ENCODE results near the gene PIK3R1.

DNA sequence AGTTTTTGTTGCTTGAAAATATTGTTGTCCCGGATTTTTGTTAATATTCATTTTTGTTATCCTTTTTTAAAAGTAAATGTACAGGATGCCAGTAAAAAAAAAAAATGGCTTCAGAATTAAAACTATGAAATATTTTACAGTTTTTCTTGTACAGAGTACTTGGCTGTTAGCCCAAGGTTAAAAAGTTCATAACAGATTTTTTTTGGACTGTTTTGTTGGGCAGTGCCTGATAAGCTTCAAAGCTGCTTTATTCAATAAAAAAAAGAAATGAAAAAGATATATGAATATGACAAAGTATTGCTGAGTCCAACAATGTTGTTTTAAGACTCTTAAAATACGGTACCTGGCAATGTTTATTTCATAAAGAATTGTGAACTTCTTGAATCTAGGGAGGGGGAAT is 82.9 kb downstream of the PIK3R1 start:
- TF ChIP-seq, protein P1, sequence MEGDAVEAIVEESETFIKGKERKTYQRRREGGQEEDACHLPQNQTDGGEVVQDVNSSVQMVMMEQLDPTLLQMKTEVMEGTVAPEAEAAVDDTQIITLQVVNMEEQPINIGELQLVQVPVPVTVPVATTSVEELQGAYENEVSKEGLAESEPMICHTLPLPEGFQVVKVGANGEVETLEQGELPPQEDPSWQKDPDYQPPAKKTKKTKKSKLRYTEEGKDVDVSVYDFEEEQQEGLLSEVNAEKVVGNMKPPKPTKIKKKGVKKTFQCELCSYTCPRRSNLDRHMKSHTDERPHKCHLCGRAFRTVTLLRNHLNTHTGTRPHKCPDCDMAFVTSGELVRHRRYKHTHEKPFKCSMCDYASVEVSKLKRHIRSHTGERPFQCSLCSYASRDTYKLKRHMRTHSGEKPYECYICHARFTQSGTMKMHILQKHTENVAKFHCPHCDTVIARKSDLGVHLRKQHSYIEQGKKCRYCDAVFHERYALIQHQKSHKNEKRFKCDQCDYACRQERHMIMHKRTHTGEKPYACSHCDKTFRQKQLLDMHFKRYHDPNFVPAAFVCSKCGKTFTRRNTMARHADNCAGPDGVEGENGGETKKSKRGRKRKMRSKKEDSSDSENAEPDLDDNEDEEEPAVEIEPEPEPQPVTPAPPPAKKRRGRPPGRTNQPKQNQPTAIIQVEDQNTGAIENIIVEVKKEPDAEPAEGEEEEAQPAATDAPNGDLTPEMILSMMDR (conservative IDR thresholded peaks at IDR 0.05), result no peak
- TF ChIP-seq ZFX (IDR thresholded peaks at IDR 0.05), result no peak
